Neural progenitor cell (in vitro differentiated cells): Measurements from ENCODE around the gene CLCN2.

Source experiments
- CTCF ChIP-seq: fragments of 200-600 bp; sonication (generic); IDR thresholded peaks from 2 replicates; pipeline ENCODE4 v1.5.1; 2017; ENCODE audit warnings: antibody characterized with exemption, mild to moderate bottlenecking
- EZH2 ChIP-seq: fragments of 200-600 bp; sonication (generic); IDR thresholded peaks from 2 replicates; pipeline ENCODE4 v1.6.1; 2017; ENCODE audit warnings: antibody characterized with exemption, mild to moderate bottlenecking, moderate library complexity
- EZH2phosphoT487 ChIP-seq: fragments of 200-600 bp; sonication (generic); IDR thresholded peaks from 2 replicates; pipeline ENCODE4 v1.6.1; 2017; ENCODE audit warnings: antibody characterized with exemption

GRCh38 chr3:184382326-184383032, 21.1 kb upstream of the CLCN2 start:
- TF ChIP-seq CTCF, result no peak
- TF ChIP-seq EZH2, result no peak
- TF ChIP-seq EZH2phosphoT487, result no peak
